ENCODE data around the gene SLC38A9. TPM values are rescaled to one million over a fixed set of nuclear protein-coding genes. Genes with fewer than 3 reads are reported as not detected.

Gene SLC38A9
- total RNA-seq, 4 donors from 2014 or later: 19.5 to 44.2 (median 30.4) TPM

- intact Hi-C loops (cut with DNase I): loop anchor here (10.0 kb wide), 1 partner anchor 65 kb away; no protein-coding TSS in a partner anchor
- Histone ChIP-seq H3K4me3 (replicated peaks in 1 of 3) (no peak overlapping the region), H3K27ac (peak overlapping the region; percentile 71 to 87 (median 72)), H3K4me1 (peaks cover 14 to 52% of the 10 kb centered on the region in 2 donors), H3K27me3 (no peaks in the 10 kb centered on the region), H3K9me3 (no peaks in the 10 kb centered on the region), H3K36me3 (no peaks in the 10 kb centered on the region)
- TF ChIP-seq POLR2A (IDR thresholded peaks at IDR 0.05): no peak
- TF ChIP-seq CTCF (IDR thresholded peaks at IDR 0.05): no peak
- WGBS, 2 donors: 81 to 86% methylated on average over 8 of the region's 8 CpGs
- DNase-seq: no peak
These were observed 112.7 kb downstream of the SLC38A9 start for GRCh38 chr5:55599148-55600050.

GRCh38 chr5:55597014-55597981, 114.8 kb downstream of the SLC38A9 start:
- Histone ChIP-seq H3K27me3 (no peaks in the 10 kb centered on the region), H3K4me1 (peaks cover 14 to 45% of the 10 kb centered on the region in 2 donors), H3K9me3 (no peaks in the 10 kb centered on the region), H3K36me3 (no peaks in the 10 kb centered on the region), H3K27ac (peak overlapping the region; percentile 6 to 71 (median 67)), H3K4me3 (replicated peaks in 1 of 3) (no peak overlapping the region)
- intact Hi-C loops (cut with DNase I): no loop called here
- TF ChIP-seq CTCF (IDR thresholded peaks at IDR 0.05) (no peak), POLR2A (IDR thresholded peaks at IDR 0.05) (no peak)
- WGBS, 2 donors: 61 to 75% methylated on average over 7 of the region's 7 CpGs
- DNase-seq: peak in 1 of 2 donors; percentile 14

DNA sequence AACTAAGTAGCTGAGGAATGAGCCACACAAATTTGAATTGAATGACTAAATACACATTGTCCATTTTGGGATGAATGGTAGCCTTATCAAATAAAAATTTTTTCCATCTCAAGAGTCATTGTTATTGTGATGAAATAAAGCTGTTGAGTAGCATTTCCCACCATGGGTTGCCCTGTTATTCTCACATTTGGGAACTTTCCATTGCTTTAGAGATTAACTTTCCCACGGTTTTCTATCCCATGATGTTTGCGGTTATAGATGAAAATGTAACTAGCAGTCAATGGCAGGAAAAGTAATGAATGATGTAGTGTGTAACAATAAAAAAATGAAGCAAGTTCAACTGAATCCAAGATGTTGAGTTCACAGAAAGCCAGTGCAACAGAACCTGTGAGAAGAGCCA, 117.5 kb downstream of the SLC38A9 start:
- 79 to 89% methylated on average over 2 of the region's 2 CpGs for WGBS, 2 donors
- Histone ChIP-seq H3K27me3 (no peaks in the 10 kb centered on the region), H3K4me1 (peaks cover 0 to 19% of the 10 kb centered on the region in 2 donors), H3K4me3 (replicated peaks in 1 of 3) (no peak overlapping the region), H3K9me3 (no peaks in the 10 kb centered on the region), H3K27ac (no peak overlapping the region), H3K36me3 (no peaks in the 10 kb centered on the region)
- TF ChIP-seq POLR2A (IDR thresholded peaks at IDR 0.05) (no peak), CTCF (IDR thresholded peaks at IDR 0.05) (no peak)
- DNase-seq: no peak
- intact Hi-C loops (cut with DNase I): no loop called here

DNA sequence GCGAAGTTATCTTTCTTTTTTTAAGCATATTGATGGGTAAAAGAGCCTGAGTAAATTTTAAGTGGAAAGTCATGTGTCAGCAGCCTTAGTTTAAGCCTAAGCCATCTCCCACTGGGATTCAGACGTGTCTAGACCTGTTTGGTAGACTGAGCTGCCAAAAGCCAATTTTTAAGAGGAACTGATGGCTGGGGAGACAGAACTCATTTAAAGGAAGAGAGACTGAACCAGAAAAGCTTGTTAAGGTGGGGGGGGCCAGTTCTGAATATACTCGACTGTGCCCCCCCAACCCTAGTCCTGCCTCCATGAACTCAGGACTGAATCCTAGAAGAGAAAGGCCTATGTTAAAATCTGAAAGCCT, 119.0 kb downstream of the SLC38A9 start:
- Histone ChIP-seq H3K27me3 (no peaks in the 10 kb centered on the region), H3K27ac (no peak overlapping the region), H3K4me1 (peaks cover 0 to 12% of the 10 kb centered on the region in 2 donors), H3K36me3 (no peaks in the 10 kb centered on the region), H3K9me3 (no peaks in the 10 kb centered on the region), H3K4me3 (replicated peaks in 1 of 3) (no peak overlapping the region)
- no peak for TF ChIP-seq POLR2A (IDR thresholded peaks at IDR 0.05)
- TF ChIP-seq CTCF (IDR thresholded peaks at IDR 0.05): no peak
- 76% methylated on average over 3 of the region's 3 CpGs for WGBS, 2 donors
- no peak for DNase-seq
- intact Hi-C loops (cut with DNase I): no loop called here
